Fibroblast of skin of right biceps (primary cell): ENCODE results near the gene BPIFB2.
"Not testable (repeated sequence)": the region's sequence is repeated elsewhere in the genome, so short reads cannot be mapped to it uniquely, and the experiment has no call there.

Source experiments
- DNase-seq: peaks from one replicate; pipeline ENCODE4 v3.0.0-alpha.2; 2013

BPIFB2 gene

DNA sequence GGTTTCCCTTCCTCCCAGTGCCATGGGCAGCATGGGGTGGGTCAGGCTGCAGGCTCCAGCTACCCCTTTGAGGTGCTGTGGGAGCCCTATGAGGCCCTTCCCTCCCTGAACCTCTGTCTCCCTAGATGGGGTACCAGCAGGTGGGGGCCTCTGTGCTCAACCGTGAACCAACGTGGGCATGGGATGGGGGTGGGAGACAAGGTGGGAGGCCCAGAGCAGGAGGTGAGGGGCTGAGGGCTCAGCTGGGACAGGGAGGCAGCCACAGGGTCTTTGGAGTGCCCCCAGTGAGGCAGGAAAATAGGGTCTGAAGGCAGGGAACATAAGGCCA is 36.6 kb upstream of the BPIFB2 start:
- DNase-seq, result no peak

DNA sequence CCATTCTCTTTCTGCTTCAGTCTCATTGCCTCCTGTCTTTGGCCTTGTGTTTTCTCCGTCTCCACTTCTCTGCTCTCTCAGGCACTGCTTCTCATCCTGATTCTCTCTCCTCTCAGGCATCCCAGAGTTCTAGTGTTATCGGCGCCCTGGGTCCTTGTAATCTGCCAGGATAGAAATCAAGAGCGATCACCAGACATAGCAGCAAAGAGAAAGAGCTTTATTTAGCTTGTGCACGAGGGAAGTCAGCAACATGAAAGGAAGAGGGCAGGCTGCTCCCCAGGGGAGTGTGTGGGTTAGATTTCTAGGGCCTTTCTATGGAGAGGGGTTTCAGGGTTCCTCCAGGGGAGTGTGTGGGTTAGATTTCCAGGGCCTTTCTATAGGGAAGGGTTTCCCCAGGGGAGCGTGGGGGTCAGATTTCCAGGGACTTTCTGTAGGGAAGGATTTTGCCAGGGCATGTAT is 35.8 kb upstream of the BPIFB2 start:
- DNase-seq, result no peak

DNA sequence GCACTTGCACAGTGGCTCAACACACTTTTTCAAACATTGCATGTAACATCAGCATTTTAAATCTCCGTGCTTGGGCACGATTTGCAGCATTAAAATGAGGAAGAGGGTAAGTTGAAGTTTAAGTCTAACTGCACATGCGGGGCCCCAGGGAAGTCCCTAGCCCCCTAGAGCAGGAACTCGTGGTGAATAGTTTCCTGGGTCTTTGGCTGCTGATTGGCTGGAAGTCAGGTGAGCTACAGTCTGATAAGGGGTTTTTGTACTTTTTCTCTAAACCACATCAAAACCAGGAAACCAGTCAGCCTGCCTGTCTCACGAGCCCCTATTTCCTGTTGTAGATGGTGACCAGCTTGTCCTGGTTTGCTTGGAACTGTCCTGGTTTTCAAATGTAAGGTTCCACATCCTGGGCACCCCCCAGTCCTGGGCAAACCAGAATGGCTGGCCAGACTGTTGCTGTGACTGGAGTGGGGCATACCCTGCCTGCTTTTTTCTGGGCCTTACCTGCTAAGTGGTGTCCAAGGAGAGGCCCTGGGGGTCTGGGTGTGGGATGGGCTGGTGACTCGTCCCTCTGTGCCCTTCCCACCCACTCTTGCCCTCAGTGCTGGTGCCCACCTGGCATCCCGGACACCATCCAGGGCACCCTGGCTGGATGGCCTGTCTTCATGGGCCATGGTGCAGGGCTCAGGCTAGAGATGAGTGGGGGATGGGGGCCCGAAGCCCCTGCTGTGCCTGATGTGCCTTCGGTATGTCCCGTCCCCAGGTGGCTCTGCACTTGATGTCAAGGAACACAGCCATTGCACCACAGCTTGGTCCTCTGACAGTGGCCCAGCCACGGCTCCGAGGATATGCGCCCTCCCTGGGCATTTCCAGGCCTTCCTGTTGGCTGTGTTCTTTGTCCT is 35.1 kb upstream of the BPIFB2 start:
- DNase-seq, result no peak

DNA sequence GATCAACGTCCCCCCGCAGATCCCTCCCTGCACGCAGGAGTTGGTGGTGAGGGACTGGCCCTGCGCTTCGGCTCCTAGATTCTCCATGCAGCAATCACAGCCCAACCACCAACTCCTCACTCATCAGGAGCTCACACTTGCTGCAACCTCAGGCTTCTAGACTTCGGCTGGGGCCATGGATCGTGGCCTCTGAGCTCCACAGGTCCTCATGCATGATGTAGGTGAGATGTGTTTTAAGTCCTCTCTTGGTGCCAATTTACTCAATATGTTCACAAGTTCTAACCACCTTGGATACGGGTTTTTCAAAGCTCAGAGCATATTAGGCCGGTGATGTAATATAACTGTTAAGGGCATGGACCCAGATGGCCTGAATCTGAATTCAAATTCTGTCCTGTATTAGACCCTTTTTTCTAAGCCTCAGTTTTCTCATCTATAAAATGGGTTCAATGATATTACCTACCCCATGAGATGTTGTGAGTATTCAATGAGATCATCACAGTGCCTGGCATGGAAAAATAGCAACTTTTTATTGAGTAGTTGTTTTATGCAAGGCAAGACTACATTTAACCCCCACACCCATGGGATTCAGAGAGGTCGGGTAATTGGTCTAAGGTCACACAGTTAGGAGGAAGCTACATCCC is 34.3 kb upstream of the BPIFB2 start:
- DNase-seq, result no peak

DNA sequence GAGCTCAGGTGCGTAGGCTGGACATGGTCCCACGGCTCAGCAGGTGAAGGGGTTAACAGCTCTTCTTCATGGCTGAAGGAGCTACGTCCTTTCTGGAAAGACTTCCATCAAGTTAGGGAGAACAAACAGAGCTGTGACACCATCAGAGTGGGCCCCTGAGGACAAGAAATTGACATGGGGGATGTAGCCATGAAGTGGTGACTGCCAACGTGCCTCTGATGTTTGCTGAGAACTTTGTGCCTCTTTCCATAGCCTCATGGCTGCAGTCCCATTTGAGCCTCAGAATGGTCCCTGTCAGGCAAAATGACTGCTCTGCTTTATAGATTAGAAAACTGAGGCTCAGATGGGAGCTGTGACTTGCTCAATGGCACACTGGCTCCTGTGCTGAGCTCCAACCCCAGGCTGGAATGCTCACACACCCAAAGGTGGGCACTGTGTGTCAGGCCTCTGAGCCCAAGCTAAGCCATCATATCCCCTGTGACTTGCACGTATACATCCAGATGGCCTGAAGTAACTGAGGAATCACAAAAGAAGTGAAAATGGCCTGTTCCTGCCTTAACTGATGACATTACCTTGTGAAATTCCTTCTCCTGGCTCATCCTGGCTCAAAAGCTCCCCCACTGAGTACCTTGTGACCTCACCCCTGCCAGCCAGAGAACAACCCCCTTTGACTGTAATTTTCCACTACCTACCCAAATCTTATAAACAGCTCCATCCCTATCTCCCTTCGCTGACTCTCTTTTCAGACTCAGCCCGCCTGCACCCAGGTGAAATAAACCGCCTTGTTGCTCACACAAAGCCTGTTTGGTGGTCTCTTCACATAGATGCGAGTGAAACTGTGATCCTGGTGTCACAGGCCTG is 33.1 kb upstream of the BPIFB2 start:
- DNase-seq, result not testable (repeated sequence)

DNA sequence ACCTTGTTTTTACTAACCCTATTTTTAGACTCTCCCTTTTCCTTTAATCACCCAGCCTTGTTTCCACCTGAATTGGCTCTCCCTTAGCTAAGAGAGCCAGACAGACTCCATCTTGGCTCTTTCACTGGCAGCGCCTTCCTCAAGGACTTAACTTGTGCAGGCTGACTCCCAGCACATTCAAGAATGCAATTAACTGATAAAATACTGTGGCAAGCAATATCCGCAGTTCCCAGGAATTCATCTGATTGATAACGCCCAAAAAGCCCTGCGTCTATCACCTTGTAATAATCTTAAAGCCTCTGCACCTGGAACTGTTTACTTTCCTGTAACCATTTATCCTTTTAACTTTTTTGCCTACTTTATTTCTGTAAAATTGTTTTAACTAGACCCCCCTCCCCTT is 32.4 kb upstream of the BPIFB2 start:
- not testable (repeated sequence) for DNase-seq

DNA sequence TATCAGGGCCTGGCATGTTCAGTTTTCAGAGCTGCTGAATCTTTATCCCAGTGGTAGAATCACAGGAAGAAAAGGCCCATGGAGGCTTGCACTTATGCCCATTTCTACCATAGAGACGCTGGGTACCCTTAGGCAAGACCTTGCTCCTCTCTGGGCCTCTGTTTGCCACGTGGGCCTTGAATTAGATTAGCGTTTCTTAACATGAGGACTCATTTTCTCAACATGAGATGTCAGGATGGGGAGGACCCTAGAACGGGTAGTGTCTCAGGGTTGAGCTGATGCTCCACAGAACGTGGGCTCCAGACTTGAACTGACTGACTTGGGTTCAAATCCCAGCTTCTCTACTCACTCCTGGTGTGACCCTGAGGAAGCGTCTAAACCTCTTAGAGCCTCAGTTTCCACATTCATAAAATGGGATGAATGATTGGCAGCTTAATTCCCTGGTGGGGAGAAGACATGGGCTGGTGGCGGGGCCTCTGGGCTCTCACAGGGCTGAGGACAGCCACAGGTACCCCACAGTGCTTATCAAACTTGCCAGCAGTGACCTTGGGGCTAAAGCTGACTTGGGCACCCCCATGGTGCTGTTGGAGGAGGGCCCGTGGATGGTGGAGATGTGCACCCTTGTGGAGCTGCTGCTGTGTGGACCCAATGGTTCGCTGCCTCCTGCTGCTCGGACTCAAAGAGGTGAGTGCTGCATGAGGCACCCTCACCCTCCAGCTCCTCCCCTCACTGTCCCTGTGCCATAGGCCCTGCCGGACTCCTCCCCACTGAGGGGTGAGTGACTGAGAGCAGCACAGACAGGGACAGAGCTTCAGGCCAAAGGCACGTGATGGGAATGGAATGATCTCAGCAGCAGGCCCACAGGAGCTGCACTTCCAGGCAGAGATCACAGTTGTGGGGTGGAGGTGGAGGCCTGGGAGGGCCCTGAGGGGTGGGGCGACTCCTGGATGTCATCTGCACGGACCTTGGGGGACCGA is 31.5 kb upstream of the BPIFB2 start:
- DNase-seq, result no peak

DNA sequence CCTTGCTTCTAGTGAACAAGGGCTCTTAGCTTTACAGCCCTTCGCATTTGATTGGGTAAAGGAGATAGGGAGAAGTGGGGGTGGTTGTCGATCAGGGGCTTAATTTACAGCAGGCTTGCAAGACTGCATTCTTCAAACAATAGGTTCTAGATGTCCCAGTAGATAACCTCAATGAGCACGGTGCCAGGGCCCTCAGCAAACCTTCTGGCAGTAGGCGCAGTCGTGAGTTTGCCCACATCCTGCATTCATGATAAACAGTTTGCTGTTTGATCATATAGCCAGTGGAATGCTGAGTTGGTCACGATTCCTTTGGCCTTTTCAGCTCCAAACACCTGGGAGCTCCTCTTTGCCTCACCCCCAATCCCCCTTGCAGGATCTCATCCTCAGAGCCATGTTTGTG is 30.8 kb upstream of the BPIFB2 start:
- DNase-seq, result no peak

DNA sequence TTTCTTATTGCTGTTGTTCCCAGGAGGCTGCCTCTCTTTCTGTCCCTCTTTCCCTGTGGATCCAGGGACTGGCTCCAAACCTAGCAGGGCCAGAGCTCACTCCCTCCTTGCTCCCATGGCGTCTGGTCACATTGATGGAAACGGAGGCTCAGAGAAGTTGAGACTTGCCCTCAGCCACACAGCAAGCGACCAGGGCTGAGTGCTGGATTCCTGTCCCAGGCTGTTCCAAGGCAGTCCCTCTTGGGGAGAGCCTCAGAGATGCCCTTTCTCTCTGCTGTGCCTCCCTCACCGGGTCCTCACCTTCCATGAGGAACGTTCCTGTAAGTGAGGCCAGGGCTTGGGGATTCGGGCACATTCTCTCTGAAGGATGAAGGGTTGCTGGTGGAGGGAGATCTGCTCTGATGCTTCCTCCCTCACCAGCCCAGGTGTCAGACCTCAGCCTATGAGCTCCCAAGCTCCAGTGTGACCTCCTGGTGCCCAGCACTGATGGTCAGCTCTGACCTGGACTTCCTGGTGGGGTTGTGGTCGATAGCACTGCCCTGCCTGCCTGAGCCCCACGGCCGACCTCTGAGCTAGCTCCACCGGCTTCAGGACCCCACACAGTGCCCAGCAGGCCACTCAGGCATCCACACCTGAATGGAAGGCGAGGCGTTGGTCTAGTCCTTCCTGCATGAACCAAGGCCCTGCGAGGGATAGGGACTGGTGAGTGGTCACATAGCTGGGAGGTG is 30.1 kb upstream of the BPIFB2 start:
- no peak for DNase-seq

DNA sequence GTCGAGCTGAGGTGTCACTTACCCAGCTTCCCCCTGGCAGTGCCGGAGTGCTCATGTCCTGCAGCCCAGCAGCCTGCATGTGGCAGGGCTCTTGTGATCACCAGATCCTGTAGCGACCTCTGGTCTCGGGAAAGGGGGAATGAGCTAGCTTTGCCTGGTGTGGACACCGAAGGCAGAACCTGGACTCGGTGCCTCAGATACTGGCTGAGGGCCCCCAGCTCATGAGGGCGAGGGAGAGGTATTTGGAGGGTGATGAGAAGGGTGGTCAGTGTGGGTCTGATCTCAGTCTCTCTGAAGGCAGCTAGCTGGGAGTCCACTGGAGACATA is 29.5 kb upstream of the BPIFB2 start:
- DNase-seq, result no peak

DNA sequence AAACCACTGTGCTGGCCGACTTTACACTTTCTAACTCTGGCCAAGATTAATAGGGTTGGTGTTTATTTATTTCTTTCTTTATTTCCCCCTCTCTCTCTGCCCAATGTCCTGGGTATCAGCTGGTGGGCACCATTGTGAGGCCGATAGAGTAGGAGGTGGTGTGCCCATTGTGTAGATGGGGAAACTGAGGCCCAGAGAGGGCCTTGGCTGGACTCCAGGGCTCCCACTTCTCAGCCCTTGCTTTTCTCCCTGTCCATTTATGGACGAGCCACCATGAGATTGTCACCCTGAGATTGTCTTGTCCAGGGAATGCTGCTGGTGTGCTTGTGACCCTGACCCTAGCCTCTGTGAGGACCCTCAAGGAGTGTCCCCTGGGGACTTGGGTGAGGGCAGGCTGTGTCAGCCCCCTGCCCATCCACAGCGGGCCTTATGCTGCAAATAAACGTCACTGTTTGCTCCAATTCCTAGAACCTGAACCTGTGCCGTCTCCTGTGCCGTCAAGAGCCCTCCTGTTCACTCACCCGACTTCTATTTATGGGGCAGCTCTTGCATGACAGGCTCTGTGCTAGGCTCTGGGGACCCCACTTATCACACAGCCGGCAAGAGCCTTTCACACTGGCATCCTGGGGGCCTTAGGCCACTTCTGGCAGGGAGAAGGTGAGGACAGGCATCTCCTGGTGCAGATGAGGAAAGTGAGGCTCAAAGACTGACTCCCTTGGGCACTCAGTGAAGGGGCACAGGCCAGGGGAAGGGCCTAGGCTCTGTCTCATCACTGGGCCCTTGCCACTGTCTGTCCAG is 28.1 kb upstream of the BPIFB2 start:
- DNase-seq, result no peak

DNA sequence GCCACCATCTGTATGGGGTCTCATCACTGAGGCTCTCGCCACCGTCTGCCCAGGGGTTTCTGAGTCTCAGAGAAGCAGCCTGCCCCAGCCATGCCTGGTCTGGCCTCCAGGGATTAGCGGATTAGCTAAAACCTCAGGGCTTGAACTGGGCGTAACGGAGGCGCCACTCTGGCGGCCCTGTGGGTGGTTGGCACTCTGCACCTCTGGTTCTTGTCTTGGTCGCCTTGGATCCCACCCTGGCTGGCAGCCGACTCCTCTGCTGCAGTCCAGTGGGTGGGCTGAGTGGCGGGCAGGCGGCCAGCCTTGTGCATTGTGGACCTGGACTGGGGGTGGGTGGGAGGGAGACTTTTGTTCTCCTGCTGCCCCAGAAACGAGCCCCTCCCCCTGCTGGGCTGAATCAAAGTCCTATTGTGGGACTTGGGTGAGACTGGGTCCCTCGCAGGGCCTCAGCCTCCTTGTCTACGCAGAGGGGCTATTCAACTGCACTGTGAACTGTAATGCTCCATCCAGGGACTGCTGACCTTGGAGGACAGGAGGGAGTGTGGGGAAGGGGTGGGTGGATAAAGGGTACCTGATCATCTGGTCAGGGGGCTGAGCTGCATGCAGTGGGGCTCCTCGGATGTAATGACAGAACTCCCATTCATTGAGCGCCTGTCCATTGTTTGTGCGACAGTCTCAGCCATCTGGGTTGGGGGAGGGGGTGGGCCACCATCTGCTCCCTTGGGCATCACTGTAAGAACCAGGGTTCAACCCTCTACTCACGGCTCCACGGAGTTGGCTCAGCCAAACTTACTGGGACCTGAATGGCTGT is 27.2 kb upstream of the BPIFB2 start:
- no peak for DNase-seq

DNA sequence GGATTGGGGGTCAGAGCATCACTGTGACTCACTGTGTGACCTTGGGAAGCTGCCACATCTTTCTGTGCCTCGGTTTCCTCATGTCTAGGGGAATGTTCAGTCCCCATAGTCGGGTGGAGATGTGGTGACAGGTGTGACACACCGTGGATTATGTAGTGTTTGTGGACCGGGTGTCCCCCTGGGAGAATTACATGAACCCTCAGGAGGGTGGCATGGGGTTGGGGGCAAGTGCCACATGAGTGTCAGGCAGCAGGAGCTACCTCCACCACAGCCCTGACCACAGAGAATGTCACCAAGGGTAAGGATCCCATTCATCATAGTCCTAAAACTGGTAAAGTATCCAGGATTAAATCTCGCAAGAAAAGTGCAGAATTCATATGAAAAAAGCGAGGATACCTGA is 26.5 kb upstream of the BPIFB2 start:
- DNase-seq, result no peak

DNA sequence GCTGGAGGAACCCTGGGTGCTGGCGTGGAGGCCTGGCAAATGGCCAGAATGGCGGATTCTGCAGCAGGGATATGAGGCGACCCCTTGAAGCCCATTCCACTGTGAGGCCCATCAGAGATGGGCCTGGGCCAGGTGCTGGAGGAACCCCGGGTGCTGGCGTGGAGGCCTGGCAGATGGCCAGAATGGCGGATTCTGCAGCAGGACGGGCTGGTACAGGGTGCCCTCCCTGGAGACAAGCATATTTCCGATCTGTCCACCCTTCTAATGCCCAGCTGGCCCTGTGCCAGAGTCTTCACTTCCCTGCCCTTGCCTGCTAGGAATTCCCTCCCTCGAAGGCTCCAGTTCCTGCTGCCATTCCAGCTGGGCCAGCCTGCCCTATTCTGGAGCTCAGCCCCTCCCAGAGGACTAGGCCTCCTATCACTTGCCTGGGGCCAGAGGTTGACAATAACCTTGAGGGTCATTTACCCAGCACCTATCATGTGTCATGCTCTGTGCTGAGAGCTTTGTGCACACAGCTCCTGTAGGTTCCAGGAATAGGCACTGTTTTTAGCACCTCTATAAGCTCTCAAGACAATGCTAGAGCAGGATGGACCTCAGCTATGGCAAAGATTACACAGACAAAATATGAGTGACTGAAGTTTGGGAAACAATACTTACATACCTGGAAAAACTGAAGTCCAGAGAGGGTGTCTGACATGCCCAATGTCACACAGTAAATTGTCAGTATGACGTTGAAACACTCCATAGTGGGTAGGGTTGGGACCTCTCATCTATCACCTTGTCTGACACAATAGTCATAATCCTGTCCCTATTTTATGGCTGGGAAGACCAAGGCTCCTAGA is 24.7 kb upstream of the BPIFB2 start:
- no peak for DNase-seq

DNA sequence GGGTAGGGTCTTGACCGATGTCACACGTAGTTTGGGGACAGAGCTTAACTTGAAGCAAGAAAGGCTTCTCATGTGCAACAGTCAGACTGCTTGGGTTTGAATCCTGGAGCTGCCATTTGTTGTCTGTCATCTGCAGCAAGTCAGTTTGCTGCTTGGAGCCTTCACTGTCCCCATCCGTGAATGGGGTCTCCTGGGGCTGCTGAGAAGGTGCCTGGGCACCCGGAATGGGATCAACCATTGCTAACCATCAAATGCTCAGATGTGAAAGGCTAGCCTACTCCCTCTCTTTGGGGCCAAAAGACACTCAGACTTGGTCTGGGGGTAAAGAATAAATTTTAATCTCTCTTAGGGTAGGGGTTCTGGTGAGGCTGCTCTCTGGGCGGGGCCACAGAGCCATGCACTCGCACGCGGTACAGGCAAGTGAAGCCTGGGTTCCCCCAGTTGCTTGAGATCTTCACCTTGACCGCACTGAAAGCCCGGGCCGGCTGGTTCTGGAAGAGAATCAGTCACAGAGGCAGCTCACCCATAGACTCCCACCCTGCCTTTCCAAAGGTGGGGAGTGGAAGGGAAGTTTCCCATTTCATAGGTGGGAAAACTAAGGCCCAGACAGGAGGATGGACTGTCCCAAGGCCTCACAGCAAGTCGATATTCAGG is 23.9 kb upstream of the BPIFB2 start:
- no peak for DNase-seq

DNA sequence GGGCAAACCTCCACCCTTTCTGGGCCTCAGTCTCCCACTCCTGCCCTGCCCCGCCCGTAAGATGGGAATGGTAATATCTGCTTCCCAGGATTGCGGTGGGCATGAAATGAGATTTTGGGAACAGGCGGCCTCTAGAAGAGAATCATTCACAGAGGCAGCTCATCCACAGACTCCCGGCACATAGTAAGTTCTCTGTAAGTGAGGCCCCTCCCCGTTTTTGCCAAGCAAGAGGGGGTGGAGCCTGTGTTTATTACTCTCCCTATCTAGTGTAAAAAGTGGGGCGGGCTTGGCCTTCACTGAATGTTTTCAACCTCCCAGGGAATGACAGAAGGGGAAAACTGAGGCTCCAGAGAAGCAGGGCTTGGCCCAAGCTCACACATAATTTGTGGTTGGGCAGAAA is 23.3 kb upstream of the BPIFB2 start:
- no peak for DNase-seq

DNA sequence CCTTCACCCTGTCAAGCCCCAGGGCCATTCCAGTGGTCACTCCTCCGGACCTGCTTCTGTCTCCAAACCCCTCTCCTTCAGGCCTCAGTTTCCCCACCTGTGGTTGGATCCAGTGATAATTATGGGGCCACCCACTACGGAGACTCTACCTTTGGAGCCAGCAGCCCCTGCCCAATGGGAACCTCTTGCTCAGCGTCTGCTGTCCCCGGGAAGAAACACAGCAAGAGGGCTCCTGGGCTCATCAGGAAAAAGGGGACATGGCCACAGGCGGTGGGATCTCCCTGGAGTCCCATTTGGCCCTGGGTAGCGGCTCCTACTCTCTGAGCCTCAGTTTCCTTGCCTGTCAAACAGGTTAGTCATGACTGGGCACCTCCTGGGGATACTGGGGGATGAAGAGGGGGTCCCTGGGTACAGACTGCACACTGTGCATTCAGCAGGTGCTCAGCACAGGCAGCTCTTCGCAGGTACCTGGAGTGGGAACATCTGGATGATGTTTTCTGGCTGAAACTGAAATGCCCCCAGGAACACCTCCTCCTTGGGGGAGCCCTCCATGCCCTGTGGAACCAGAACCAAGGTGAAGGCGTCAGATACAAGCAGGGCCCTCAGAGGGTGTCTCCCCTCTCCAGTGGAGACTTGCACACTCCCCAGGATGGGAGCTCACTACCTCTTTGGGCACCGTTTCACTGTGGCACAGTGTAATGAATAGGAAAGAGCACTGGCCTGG is 22.7 kb upstream of the BPIFB2 start:
- no peak for DNase-seq

DNA sequence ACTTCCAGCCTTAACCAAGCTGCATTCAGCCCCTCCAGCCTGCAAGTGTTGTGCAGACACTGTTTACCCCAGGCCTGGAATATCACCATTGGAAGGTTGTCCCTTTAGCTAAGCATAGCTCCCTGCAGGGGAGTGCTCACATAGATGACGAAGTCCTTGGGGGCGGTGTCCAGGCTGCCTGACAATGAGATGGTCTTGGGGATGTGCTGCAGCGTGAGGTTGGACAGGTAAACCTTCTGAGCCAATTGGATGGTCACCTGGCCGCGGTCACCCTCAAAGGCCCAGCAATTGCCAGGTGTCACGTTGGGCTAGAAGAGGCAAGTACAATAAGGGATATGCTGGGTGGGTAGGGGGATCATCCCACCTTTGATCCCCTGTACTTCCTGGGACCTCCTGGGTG is 21.9 kb upstream of the BPIFB2 start:
- DNase-seq, result no peak
